GM18909 (cell line): ENCODE measurements around the gene RALGPS1.

ENCODE experiments used
- ATAC-seq: cut with Tn5 transposase; IDR thresholded peaks from one replicate; pipeline ENCODE4 v1.9.1; 2021; ENCODE audit warnings: mild to moderate bottlenecking; ENCODE audit not compliant: unreplicated experiment, poor library complexity

Gene RALGPS1

DNA sequence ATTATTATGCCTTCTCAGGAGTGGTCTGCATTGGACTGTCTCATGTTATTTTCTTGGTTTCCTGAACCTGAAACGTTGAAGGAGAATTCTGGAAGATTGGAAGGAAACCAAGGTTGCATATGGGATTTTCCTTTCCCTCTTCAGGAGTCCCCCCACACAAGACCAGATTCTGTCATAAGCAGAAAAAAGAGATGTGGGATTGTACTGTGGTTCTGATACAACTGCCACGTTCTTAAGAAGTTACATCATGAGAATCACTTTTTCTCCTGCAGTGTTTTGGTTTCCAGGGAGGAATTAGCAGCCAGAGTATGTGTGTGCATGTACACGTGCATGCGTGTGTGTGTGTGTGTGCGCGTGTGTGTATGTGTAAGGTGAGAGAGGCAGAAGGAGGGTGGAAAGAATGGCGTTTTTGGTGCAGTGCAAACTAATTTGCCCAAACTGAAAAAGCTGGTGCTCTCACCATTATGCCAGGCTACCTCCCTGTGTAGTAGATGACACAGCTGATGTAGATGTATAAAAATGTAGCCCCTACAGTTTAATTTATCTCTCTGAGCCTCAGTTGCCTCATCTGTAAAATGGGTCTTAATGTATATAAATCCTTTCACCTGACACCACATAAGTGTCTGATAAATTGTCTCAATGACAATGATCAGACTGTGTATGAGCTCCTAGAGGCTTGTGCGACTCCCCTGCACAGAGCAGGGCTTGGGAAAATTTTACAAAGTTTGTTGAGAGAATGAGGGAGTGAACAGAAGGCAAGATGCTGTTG lies 38.6 kb downstream of the RALGPS1 start:
- no peak for ATAC-seq

DNA sequence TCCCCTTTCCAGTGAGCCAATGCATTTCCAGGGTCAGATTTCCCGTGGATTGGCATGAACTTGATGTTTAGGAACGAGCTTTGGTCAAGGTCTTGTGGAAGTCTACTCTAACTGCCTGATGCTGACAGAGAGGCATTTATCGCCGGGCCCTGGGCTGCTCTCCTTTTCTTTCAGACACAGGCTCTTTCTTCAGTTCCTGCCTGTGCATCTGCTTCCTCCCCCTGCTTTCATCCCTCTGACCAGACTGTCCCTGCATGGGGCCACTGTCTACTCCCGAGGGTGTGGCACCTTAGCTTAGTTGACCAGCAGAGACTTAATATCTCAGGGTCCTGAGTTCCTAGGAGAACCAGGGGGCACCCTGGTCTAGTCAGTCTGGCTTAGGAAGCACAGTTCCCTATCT lies 41.2 kb downstream of the RALGPS1 start:
- no peak for ATAC-seq

DNA sequence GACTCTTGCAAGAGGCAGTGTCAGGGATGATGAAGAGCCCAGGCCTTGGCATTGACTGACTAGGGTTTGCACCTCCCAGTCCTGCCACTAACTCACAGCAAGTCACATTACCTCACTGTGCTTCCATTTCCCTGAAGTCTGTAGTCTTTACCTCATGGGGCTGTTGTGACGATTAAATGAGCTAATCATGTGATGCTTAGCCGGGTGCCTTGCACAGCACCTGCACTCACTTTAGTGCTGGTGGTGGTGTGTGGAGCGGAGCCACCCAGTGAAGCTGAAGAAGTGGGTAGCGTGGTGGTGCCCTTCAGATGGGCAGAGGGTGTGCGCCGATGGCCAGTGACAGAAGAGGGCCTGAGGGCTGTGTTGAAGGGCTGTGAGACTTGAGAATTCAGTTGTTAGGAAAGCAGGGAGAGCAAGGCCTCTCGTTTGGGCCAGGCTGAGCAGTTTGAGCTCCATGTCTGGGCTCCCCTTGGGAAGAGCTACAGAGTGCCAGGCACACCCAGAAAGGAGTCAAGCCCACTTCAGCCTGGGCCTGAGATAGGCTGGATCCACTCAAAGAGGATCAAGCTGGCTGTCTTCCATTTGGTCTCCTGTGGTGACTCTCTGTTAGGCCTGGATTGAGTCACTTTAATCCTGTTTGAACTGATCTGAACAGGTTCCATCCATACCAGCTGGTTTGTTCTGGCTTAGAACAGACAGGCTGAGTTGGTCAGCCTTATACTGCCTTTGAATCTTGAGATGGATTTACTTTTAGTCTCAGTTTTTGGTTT lies 42.5 kb downstream of the RALGPS1 start:
- no peak for ATAC-seq

DNA sequence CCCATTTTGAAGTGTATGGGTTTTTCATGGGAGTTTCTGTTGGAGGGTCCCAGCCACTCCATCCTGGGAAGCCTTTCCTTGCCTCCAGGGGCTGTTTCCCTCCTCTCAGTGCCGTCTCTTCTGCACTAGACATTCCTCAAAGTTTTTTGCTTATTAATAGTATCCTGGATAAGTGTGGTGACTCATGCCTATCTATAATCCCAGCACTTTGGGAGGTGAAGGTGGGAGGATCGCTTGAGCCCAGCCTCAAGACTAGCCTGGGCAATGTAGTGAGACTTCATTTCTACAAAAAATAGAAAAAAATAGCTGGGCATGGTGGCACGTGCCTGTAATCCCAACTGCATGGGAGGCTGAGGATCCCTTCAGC lies 43.1 kb downstream of the RALGPS1 start:
- ATAC-seq = no peak

DNA sequence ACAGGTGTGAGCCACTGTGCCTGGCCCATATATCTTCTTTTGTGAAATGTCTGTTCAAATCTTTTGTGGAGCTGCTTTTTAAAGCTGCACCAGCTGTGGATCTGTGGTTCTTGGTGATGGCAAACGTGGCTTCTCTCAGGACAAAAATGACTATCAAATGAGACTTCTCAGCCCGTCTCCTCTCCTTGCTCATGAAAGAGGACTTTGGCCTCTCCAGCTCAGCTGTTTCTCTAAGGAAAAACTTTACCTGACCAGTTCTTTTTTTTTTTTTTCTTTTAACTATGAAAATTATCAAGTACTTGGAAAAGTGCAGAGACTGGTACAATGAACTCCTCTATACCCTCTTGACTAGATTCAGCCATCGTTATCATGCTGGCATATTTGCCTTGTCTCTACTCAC lies 44.8 kb downstream of the RALGPS1 start:
- ATAC-seq = no peak

DNA sequence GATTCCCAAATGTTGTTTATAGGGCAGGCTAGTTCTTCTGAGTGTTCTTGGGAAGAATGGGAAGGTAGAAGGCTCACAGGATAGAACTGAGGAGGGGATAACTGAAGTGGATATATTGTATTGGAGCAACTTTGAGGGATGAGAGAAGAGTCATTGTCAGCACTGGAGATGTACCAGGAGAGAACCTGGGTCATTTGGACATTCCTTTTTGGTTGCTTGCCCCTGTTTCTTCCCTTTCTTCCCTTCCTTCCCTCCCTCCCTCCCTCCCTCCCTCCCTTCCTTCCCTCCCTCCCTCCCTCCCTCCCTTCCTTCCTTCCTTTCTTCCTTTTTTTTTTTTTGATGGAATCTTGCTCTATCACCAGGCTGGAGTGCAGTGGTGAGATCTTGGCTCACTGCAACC lies 45.3 kb downstream of the RALGPS1 start:
- ATAC-seq = no peak

DNA sequence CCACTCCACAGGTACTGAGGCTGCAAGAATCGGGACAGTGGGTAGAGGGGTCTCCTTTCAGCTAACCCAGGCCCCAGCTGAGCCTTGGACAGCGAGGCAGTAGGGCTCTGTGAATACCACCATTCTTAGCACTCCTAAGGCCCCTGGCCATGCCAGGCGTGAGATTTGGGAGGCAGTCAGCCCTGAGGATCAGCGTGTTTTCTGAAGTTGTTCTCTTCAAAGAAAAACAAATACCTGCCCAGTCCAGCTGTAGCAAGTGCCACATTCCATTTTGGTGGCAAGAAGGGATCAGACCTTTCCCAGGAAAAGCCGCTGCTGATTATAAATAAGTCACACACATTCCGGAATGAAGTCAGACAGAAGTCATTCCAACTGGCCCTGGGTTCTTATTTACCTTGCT lies 47.8 kb downstream of the RALGPS1 start:
- ATAC-seq = no peak

DNA sequence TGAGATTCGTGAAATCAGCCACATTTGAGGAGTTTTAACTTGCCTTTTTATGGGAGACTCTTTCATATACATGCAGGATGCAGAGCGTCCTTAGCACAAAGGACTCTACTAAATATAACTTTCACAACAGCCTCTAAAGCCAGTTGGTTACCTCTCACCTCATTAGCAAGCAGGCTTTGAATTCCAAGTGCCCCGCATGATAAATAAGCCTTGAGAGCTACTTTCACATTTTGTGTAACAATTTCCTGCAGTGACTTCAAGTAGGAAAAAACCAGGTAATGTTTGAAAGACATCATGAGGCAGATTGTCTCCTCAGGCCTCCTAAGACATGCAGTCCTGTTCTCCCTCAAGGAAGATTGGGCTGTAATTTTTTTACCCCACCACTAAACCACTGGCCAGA lies 50.5 kb downstream of the RALGPS1 start:
- no peak for ATAC-seq

DNA sequence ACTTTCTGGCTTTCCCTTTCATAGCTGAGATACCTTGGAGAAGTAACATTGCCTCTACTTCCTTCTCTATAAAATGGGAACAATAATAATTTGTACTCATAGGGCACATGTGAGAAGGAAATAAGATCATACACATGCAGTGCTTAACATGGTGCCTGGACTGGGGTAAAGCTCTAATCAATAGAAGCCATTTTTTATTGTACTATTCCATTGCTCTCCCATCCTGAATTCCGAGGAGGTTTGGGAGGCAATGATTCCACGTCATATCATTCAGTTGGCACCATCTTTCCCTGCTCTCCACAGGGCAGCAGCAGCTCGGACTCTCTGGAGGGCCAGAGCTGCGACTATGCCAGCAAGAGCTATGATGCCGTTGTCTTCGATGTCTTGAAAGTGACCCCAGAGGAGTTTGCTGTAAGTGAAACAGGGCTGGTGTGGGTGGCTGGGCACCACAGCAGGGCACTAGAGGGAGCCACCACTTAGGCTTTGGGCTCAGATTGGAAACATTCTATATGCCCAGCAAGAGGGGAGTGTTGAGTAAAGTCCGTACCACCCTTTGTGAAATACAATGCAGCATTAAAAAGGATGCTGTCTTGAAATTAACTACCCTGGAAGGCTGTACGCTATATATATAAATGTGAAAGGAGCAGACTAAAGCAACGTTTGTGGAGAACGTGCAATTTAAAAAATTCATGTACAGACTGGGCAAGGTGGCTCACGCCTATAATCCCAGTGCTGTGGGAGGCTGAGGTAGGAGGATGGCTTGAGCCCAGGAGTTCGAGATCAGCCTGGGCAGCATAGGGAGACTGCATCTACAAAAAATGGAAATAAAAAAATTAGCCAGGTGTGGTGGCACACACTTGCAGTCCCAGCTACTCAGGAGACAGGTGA lies 51.2 kb downstream of the RALGPS1 start:
- ATAC-seq = no peak

DNA sequence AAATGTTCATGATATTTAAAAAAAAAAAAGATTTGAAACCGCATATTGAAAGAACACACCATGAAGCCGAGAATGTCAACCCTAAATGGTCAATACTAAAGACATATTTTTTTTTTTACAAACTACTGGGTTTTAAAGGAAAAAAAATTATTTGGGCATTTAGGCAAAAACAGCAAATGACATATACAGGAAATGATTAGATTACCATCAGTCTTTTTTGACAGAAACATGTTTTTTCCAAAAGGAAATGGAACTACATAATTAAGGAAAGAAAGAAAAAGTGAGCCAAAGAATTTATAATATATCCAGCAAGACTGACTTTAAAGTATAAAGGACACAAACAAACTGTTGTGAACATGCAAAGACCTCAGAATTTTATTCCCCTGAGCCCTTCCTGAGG lies 56.7 kb downstream of the RALGPS1 start:
- ATAC-seq = no peak

DNA sequence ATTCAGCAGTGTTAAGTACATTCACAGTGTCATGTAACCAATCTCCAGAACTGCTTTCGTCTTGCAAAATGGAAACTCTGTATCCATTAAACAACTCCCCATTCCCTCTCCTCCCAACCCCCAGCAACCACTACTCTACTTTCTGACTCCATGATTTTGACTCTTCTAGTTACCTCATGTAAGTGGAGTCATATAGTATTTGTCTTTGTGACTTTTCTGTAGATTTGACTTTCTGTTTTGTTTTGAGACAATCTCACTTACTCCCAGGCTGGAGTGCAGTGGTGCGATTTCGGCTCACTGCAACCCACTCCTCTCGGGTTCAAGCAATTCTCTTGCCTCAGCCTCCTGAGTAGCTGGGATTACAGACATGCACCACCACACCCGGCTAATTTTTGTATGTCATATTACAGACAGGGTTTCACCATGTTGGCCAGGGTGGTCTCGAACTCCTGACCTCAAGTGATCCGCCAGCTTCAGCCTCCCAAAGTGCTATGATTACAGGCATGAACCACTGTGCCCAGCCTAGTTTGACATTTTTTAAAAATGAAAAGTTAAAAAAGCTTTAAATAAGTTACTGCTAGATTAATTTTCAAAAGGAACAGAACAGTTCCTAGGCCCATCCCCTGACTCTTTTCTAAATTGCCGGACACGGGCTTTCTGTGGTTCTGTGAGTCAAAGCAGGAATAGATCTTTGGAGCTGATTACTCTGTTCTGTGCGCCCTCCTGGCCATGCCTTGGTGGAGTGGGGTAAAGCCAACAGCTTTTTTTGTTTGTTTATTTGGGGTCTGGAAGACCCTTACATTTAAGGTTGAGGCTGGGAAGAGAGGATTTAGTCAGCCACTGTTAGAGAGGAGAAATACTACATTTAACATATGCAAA lies 59.3 kb downstream of the RALGPS1 start:
- ATAC-seq = no peak

DNA sequence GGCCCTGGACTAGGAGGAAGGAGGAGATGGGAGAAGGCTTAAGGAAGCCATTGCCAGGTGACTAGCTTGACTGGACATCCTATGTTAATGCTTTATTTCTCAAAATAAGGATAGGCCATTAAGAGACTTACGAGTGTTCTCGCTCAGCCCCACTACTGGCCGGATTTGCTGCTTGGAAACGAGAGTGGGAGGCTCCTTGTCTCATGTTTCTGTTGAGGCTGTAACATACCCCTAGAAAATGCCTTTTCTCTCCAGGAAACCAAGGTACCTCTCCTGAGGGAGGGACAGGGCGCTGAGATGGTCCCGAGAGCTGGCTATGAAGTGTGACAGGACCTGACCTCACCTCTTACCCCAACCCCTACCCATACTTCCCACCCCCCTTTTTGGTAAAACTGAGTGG lies 60.0 kb downstream of the RALGPS1 start:
- ATAC-seq = no peak

DNA sequence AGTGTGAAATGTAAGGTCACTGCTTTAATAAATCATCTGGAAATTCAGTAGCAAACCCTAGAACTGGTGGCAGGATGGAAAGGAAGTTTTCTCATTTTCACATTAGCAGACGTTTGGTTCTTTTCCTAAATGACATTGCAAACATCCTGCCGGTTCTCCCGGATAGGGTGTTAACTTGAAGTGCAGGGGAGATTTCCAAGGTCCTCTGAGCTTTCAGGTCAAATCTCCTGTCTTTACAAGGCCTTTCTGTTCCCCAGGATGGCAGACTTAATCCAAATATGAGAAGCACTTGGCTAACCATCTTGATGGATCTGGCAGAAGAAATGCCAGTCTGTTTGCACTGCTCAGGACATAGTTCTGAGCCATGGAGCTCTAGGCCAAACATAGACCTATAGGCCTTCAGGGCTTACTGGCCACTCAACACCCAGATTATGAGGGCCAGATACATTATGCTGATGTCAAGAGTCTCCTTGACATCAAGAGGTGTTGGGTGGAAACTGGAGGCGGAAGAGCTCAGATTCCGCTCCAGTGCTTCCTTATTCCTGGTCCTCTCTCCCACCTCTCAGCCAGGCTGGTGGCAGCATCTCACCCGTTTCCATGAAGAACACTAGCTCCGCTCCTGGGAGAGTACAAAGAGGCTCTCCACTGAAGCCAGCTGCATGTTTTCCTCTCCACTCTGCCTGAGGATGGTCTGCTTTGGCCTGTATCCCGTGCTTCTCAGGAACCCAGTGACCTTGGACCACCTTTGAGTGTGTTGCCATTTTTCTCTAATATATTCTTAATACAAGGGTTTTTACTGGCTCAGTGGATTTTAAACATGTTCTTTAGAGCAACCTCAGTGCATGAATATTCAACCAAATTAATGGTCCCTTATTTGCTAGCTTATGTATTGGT lies 61.0 kb downstream of the RALGPS1 start:
- no peak for ATAC-seq

DNA sequence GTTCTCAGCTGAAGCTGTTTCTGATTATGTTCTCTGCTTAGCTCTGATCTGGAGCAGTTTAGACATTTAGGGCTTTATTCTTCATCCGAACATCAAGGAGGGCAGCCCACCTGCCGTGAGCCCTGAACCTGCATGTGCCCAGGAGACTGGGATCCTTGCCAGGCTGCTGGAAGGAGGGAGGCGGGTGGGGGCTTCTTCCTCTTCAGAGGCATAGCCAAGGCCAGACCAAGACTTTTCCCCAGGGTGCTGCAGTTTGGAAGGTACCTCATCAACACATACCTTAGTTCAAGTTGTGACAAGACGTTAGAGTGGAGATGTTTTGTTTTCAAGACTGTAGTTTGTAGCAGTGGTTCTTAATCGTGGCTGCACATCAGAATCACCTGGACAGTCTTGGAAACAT lies 64.9 kb downstream of the RALGPS1 start:
- no peak for ATAC-seq

DNA sequence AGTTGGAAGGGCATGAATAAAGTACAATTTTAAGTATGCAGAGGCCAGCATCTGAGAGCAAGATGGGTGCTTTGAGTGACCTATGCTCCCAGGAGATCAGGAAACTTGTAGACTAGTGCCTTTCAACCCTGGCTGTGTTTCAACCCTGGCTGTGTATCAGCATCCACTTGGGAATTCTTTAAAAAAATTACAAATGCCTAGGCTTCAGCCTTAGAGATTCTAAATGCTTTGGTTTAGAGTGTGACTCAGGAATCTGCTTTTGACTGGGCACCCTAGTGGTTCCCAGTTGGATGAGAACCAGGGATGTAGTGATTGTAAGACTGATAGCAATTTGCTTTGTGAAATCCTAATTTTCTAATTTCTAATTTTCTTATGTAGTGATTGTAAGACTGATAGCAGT lies 65.6 kb downstream of the RALGPS1 start:
- no peak for ATAC-seq

DNA sequence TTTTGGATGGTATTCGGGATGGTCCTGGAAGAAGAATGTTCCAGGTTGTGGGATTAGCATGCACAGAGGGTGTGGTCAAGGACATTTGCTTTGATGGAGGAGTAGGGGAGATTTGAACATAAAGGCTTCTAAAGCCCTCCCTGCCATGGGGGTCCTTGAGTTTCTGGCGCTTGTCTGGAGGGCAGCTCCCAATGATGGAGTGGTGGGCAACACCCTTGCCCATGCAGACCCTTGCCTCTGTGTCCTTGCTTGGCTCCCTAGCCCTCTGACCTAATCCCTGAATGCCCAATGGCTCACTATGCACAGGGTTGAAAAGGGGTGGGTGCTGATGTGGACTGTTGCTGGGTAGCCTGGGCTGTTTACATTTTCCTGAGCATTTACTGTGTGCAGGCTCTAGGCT lies 66.6 kb downstream of the RALGPS1 start:
- ATAC-seq = no peak

DNA sequence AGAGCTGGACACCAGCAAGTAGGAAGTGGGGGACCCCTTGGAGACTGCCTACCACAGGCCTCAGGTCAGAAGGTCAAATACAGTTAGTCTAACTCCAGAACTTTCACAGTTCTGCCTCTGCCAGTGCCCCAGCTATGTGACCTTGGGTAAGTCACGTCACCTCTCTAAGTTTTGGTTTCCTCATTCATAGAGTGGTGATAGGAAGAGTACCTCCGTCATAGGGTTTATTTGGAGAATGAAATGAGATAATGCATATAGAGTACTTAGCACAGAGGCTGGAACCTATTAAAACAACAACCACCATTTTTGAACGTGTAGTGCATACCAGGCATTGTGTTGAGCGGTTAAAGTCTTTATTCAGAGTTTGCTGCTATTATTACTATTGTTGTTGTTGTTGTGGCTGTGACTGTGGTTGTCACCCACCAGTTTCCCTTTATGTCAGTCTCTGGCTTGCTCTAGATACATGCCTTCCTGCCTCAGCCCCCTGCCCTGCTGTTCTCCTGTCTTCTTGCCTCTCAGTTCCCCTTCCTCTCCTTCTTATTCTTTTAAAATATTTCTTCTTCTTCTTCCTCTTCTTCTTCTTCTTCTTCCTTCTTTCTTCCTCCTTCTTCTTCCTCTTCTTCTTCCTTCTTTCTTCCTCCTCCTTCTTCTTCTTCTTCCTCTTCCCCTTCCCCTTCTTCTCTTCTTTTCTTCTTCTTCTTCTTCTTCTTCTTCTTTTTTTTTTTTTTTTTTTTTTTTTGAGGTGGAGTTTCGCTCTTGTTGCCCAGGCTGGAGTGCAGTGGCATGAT lies 67.8 kb downstream of the RALGPS1 start:
- ATAC-seq = no peak

DNA sequence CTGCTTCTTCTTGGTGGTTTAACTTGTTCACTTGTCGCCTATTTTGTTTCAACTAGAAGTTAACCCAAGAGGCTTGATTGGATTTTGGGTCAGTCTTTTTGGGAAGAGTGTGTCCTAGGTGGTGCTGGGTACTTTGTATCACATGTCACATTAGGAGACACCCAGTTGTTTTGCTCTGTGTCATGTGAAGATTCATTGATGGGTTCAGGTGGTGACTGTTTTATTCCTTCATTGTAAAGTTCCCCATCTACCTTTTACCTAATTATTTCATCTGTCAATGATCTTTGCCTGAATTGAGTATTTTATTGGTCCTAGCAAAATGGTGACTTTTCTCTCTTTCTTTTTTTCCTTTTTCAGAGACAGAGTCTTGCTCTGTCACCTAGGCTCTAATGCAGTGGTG lies 69.2 kb downstream of the RALGPS1 start:
- ATAC-seq = no peak
